ENCODE data around the gene PRDM11. TPM values are rescaled to one million over a fixed set of nuclear protein-coding genes. Genes with fewer than 3 reads are reported as not detected.

Gene PRDM11
- total and polyA plus RNA-seq, 10 of the 15 experiments (the other 5 are each of a cell fraction or from before 2014, with no cell fraction given) = 0.03 to 2.4 (median 0.53) TPM

DNA sequence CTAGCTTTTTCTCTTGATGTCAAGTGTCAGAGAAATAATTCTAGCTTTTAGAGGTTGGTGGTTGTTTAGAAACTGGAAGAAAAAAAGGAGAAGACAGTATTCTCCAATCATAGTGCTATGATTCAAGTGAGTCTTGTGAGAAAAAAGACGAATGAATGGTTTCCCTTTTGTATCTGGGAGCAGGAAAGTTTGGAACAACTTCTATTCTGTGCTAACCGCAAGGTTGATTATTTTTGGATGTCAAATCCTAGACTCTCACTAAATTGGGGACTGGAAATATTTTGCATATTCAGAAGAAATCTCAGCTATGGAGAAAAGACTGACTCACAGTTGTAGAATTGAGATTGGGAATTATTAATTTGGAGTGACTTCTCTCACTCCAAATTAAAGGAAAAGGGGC is 70.5 kb downstream of the PRDM11 start:
- H3K4me2 ChIP-seq (ENCODE audit: control insufficient read depth, insufficient read depth) = no peak overlapping the region
- FAIRE-seq = no peak
- intact Hi-C loops (cut with micrococcal nuclease; ENCODE audit: unreplicated experiment) (no loop called here), in situ Hi-C loops (cut with MboI) (no loop called here)
- no peak overlapping the region for H3K9ac ChIP-seq (ENCODE audit: control insufficient read depth, insufficient read depth, low read length)
- 6% methylated on average over 2 of the region's 2 CpGs for WGBS (ENCODE audit: insufficient coverage, insufficient replicate concordance, low lambda C conversion rate, missing lambda C conversion rate)
- ChIA-PET POLR2A (no interaction called here), RAD21 (ENCODE audit: unreplicated experiment) (no interaction called here), CTCF (interaction anchor here (0.9 kb wide), 1 partner anchor 28 kb away, joined by 3 read pairs; no protein-coding TSS in a partner anchor), SMC1A (ENCODE audit: uncharacterized antibody, unreplicated experiment) (no interaction called here)
- H3K79me2 ChIP-seq (ENCODE audit: control insufficient read depth, insufficient read depth, low read length) = no peaks in the 10 kb centered on the region
- H3K36me3 ChIP-seq (ENCODE audit: control insufficient read depth in 2 of 2, insufficient read depth in 2 of 2, low read length in 1 of 2) = no peaks in the 10 kb centered on the region
- no peak for DNase-seq (ENCODE audit: low read depth, low spot score)
- no peak overlapping the region for H3K27ac ChIP-seq (ENCODE audit: control insufficient read depth, insufficient read depth)
- H3K4me1 ChIP-seq (ENCODE audit: control insufficient read depth, insufficient read depth, low read length) = peaks cover 4% of the 10 kb centered on the region
- H3K4me3 ChIP-seq = no peak overlapping the region
- TF ChIP-seq CHD1 (IDR thresholded peaks at IDR 0.05; ENCODE audit: low read depth, low read length) (no peak), STAT3 (IDR thresholded peaks at IDR 0.05; ENCODE audit: low read depth, low read length) (no peak), BCLAF1 (IDR thresholded peaks at IDR 0.05) (no peak), GABPA (IDR thresholded peaks at IDR 0.05; ENCODE audit: low read depth) (no peak), EGR1 (IDR thresholded peaks at IDR 0.05; ENCODE audit: borderline replicate concordance in 1 of 2, low read depth in 2 of 2, low read length in 2 of 2) (no peak), NBN (IDR thresholded peaks at IDR 0.05) (no peak), POLR2A (IDR thresholded peaks at IDR 0.05; ENCODE audit: low read depth, low read length) (no peak), SMAD5 (IDR thresholded peaks at IDR 0.05; ENCODE audit: low read depth) (no peak), IRF4 (IDR thresholded peaks at IDR 0.05; ENCODE audit: low read depth, low read length) (no peak), TCF12 (IDR thresholded peaks at IDR 0.05; ENCODE audit: low read depth, low read length) (no peak), YBX1 (IDR thresholded peaks at IDR 0.05) (no peak), ATF2 (IDR thresholded peaks at IDR 0.05; ENCODE audit: low read length) (no peak), HDAC2 (IDR thresholded peaks at IDR 0.05) (no peak), LARP7 (IDR thresholded peaks at IDR 0.05) (no peak), ZNF207 (IDR thresholded peaks at IDR 0.05; ENCODE audit: borderline replicate concordance) (no peak)
- TF ChIP-seq, protein P1, sequence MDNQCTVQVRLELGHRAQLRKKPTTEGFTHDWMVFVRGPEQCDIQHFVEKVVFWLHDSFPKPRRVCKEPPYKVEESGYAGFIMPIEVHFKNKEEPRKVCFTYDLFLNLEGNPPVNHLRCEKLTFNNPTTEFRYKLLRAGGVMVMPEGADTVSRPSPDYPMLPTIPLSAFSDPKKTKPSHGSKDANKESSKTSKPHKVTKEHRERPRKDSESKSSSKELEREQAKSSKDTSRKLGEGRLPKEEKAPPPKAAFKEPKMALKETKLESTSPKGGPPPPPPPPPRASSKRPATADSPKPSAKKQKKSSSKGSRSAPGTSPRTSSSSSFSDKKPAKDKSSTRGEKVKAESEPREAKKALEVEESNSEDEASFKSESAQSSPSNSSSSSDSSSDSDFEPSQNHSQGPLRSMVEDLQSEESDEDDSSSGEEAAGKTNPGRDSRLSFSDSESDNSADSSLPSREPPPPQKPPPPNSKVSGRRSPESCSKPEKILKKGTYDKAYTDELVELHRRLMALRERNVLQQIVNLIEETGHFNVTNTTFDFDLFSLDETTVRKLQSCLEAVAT (IDR thresholded peaks at IDR 0.05) = no peak
- H3K9me3 ChIP-seq (replicated peaks; ENCODE audit: control insufficient read depth, insufficient read depth, low read length) = no peaks in the 10 kb centered on the region
- H4K20me1 ChIP-seq (ENCODE audit: control insufficient read depth, insufficient read depth) = no peaks in the 10 kb centered on the region
- no peaks in the 10 kb centered on the region for H3K27me3 ChIP-seq (replicated peaks in 1 of 2; ENCODE audit: control insufficient read depth in 2 of 2, insufficient read depth in 2 of 2, low read length in 1 of 2)
- H2AFZ ChIP-seq (ENCODE audit: control insufficient read depth, low read depth, low read length) = no peak overlapping the region
- no peak for ATAC-seq
- no TSS peak for BruUV-seq (replicated peaks)
